Anterior cingulate cortex (tissue), 58 donors: Measurements from ENCODE around the gene TMEM231.
"Not testable (repeated sequence)": the region's sequence is repeated elsewhere in the genome, so short reads cannot be mapped to it uniquely, and the experiment has no call there.

Experiments
- DNase-seq, 58 donors: peaks; one replicate each; lab custom pipeline; 2025; lab: John Stamatoyannopoulos, UW

The TMEM231 gene

GRCh38 chr16:75570396-75571065 lies 14.5 kb upstream of the TMEM231 start:
- DNase-seq = peak in 1 of 58 donors; percentile 40

- DNase-seq = no peak
Measured at GRCh38 chr16:75567911-75568310, 11.9 kb upstream of the TMEM231 start.

- DNase-seq = peak in 4 of 58 donors; percentile 22 to 34 (median 26)
Measured at GRCh38 chr16:75566758-75567255, 10.8 kb upstream of the TMEM231 start.

DNA sequence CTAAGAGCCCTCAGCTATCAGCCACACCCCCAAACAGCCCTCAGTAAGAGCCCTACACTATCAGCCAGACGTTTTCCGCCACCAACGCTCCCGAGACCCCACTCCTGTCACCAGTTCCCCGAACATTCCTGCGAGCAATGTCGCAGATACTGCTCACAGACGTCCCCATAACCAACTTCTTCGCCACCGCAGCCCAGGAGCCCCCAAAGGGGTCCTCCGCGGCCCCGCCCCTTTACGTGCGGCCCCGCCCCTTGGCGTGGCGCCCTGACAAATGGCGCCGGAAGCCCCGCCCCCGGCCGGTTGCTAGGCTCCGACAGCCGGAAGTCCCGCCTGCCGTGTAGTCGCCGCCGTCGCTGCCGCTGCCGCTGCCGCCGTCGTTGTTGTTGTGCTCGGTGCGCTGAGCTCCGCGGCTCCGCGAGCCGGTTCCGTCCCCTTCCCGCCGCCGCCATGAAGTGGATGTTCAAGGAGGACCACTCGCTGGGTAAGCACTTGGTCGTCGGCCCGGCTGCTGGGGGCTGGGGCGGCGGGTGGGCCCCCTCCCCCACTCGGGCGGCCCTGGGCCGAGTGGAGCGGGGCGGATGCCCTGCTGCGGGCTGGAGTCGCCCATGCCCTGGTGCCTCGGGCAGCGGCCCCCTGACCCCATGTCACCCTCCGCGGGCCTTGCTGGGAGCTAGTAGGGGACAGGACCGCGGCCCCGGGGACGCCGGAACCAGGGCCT lies 10.1 kb upstream of the TMEM231 start, which contains the start of gene GABARAPL2:
TSS of gene GABARAPL2 (plus strand) at position 340 of the 718 bp plus-strand sequence. CDS start at position 448, 108 bp downstream.
- peak in 56 of 58 donors; percentile 42 to 91 (median 78) for DNase-seq

DNA sequence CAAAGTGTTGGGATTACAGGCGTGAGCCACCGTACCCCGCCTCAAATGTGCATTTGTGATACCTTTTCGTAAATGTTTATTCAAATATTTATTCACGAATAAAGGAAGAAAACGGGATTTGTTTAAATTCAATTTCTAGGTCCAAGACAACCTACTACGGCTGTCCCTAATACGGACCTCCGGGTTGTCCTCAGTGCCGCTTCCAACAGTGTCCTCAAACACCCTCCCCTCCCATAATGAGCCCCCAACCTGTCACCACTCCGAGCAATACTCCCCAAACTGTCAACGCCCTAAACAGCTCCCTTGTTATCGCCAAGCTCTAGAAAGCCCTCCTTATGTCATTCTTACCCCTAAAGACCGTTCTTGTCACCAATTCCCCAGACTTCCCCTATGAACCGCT lies 9.6 kb upstream of the TMEM231 start:
- DNase-seq = no peak

GRCh38 chr16:75559564-75560372 lies 3.7 kb upstream of the TMEM231 start:
- DNase-seq = no peak

- no peak for DNase-seq
Measured at GRCh38 chr16:75558846-75559401, 2.9 kb upstream of the TMEM231 start.

DNA sequence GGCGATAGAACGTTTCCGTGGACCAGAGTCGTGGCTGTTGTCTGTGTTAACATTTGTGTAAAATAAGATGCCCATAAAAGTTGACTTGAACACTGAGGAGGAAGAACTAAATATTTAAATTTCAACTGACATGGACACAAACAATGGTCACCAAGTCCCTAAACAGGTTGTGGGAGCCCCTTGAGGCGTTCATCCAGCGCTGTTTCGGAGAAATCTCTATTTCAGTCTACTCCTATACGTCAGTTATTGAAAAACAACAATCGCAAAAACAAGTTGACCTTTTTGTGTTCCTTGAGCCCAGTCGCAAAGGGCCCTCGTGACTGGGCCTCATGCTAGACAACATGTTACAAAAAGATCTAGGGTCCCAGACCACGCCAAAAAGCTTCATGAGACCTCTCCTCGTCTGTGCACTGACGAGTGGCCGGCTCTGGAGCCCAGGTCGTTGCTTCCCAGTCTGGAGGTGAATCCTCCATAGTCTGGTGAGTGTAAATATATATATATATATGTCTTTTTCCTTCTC lies 439 bp upstream of the TMEM231 start:
- peak in 3 of 58 donors; percentile 31 to 63 (median 55) for DNase-seq

- DNase-seq = peak; percentile 13 to 92 (median 82)
Measured at GRCh38 chr16:75555213-75555706, 792 bp downstream of the TMEM231 start.

- peak in 2 of 58 donors; percentile 9 to 13 for DNase-seq
Measured at GRCh38 chr16:75552951-75553350, 3.1 kb downstream of the TMEM231 start.

- DNase-seq = peak in 44 of 58 donors; percentile 7 to 81 (median 36)
Measured at GRCh38 chr16:75550211-75550662, 5.8 kb downstream of the TMEM231 start.

DNA sequence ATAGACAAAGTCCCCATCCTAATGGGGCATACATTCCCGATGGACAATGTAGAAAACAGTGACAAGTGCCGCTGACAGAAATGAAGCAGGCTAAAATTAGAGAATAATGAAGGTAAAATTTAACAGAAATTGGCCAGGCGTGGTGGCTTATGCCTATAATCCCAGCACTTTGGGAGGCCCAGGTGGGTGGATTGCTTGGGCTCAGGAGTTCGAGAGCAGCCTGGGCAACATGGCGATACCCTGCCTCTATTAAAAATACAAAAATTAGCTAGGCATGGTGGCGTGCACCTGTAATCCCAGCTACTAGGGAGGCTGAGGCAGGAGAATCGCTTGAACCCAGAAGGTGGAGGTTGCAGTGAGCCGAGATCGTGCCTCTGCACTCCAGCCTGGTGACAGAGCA lies 7.6 kb downstream of the TMEM231 start:
- DNase-seq = not testable (repeated sequence)

DNA sequence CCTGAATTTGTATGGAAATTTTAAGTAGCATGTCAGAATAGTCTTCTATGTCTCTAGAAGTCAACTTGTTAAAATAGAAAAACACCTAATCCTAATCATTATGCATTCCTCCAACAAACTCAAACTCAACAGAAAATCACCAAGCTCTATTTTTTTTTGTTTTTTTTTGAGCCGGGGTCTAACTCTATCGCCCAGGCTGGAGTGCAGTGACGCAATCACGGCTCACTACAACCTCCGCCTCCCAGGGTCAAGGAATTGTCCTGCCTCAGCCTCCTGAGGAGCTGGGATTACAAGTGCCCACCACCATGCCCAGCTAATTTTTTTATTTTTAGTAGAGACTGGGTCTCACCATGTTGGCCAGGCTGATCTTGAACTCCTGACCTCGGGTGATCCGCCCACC lies 9.8 kb downstream of the TMEM231 start:
- no peak for DNase-seq

- peak in 2 of 58 donors; percentile 2 to 14 for DNase-seq
Measured at GRCh38 chr16:75545879-75546278, 10.2 kb downstream of the TMEM231 start.

DNA sequence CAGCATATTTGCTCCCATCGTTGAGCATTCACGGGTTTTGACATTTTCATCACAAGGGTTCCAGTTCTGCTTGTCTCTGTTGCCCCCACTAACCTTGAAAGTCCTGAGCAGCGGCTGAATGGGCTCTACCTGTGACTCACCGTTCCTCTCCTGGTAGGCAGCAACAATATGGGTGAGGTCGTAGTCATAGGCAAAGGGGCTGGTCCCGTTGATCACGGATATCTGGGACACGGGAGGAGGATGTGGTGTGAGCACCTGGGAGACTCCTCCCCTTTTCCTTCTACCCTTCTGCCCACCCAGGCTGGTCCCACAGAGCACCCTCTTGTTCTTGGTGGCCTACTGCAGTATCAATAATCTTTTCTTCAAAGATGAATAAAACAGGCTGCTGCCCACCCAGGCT lies 13.6 kb downstream of the TMEM231 start:
- DNase-seq = not testable (repeated sequence)

DNA sequence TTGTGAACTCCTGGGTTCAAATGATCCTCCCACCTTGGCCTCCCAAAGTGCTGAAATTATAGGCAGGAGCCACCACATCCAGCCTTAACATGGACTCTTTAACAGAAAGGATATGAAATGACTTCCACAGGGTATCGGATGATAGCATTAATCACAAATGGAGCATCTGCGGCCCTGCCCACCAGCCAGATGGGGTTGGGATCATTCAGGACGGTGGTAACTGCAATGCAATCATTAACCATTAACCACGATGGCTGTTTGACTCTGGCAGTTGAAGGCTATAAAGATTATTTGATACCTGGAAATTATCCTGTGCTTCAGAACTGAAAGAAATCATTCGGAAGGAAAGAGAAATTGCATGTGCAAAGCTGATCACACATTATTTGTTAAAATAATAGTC lies 14.8 kb downstream of the TMEM231 start:
- no peak for DNase-seq

DNA sequence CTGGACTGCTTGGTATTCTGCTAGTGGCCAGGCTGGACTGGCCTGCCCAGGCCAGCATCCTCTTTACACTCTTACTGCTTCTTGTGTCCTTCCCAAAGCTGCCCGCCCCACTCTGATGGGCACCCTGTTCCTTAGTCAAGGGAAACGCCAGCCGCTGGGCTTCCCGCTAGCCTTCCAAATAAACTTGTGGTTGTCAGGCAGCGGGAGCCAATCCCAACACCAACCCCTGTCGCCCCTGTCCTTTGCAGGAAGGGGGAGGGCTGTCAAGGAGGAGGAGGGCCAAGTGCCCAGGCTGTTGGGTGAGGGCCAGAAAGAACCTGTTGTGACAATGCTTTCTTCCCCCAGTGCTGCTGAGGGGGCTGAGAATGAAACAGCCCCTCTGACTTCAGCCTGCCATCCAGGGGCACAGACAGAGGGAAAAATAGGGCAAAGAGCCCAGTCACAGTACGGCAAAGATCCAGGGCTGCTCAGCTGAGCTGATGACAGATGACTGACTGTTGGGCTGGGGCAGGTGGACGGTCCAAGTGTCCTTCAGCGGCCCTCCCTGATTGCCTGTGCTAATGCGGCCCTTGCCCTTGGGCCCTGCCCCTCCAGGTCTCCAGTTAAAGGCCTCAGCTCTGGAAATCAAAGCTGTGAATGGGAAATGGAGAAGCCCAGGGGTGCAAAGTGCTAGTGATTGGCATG lies 17.0 kb downstream of the TMEM231 start:
- DNase-seq = peak in 15 of 58 donors; percentile 1 to 46 (median 14)

DNA sequence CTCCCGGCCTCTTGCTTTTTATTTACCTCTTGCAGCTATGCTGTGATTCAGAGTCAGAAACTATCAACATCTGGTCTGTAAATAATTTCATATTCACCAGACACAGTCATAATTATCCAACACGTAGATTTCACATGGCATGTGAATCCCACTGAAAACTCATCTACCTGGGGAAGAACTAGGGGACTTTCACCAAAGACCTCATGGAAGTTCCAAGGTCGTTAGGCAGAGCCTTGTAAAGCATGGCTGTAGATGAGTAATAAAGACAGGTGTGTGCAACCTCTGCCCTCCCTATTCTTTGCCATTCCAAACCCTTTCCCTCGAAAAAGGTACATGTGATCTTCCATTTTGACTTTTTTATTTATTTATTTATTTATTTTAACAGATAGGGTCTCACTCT lies 18.3 kb downstream of the TMEM231 start:
- no peak for DNase-seq

DNA sequence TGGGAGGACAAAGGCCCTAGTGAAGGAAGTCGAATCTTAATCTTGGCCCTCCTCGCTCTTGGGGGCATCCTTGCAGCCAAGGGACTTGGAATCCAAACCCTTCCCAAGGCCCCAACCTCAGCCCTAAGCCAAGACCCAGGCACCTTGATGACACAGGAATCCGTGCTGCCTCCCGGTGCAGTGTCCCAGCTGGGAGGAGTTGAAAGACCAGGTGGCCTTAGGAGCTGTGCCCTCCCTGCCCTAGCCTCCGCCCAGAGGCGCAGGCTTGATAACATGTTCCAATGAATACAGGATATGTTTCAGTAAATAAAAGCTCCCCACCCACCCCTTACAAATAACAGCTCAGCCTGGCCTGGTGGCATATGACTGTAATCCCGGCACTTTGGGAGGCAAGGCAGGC lies 20.2 kb downstream of the TMEM231 start, which contains the start of gene CHST5:
TSS of gene CHST5 (minus strand) at position 208 of the 400 bp plus-strand sequence. CDS start 5,724 bp downstream, outside the sequence.
- no peak for DNase-seq
